ENCODE results near the gene NYAP1.
A peak's percentile ranks its signal among the peaks of the same experiment; 100 is the strongest.
"Not testable (repeated sequence)": the region's sequence is repeated elsewhere in the genome, so short reads cannot be mapped to it uniquely, and the experiment has no call there.

NYAP1 gene

GRCh38 chr7:100521076-100521475 is 37.3 kb downstream of the NYAP1 start:
- Histone ChIP-seq H3K4me2 (ENCODE audit: low read length, poor library complexity, severe bottlenecking) (no peak overlapping the region), H3K4ac (ENCODE audit: low read depth in 1 of 2, low read length in 2 of 2) (no peak overlapping the region), H3K9ac (ENCODE audit: low read length) (no peak overlapping the region), H3K14ac (ENCODE audit: low read length in 2 of 2) (no peak overlapping the region), H4K8ac (ENCODE audit: low read length) (no peak overlapping the region), H4K91ac (ENCODE audit: low read length) (no peak overlapping the region), H3K18ac (ENCODE audit: low read depth in 1 of 2, low read length in 2 of 2) (no peak overlapping the region), H3K27me3 (ENCODE audit: control insufficient read depth in 1 of 2, insufficient read depth in 1 of 2, low read length in 2 of 2) (peaks cover 0 to 4% of the 10 kb centered on the region in 2 experiments), H2BK12ac (ENCODE audit: low read length in 2 of 2) (no peak overlapping the region), H3K79me1 (replicated peaks; ENCODE audit: low read length, poor library complexity, severe bottlenecking) (no peaks in the 10 kb centered on the region), H3K36me3 (ENCODE audit: control insufficient read depth in 1 of 2, insufficient read depth in 2 of 2, low read depth in 1 of 2, low read length in 2 of 2) (no peaks in the 10 kb centered on the region), H2BK15ac (ENCODE audit: low read depth, poor library complexity, severe bottlenecking) (no peak overlapping the region), H2BK5ac (ENCODE audit: low read depth, low read length, poor library complexity, severe bottlenecking) (no peak overlapping the region), H3K27ac (ENCODE audit: low read length, poor library complexity, severe bottlenecking) (no peak overlapping the region), H2AFZ (ENCODE audit: low read depth, low read length) (no peak overlapping the region), H2AK5ac (ENCODE audit: low read length, severe bottlenecking) (no peak overlapping the region), H3K23ac (ENCODE audit: low read length in 2 of 2) (no peak overlapping the region), H3K4me3 (ENCODE audit: insufficient read depth in 1 of 2, low read depth in 1 of 2, low read length in 2 of 2) (no peak overlapping the region), H3K9me3 (ENCODE audit: control insufficient read depth, low read length) (no peaks in the 10 kb centered on the region), H2BK120ac (ENCODE audit: low read depth, low read length) (no peak overlapping the region), H3K4me1 (ENCODE audit: control insufficient read depth, insufficient read depth, low read depth, low read length) (no peaks in the 10 kb centered on the region)
- no CpG with 5 or more reads among the region's 2 CpGs for WGBS
- DNase-seq, result no peak

DNA sequence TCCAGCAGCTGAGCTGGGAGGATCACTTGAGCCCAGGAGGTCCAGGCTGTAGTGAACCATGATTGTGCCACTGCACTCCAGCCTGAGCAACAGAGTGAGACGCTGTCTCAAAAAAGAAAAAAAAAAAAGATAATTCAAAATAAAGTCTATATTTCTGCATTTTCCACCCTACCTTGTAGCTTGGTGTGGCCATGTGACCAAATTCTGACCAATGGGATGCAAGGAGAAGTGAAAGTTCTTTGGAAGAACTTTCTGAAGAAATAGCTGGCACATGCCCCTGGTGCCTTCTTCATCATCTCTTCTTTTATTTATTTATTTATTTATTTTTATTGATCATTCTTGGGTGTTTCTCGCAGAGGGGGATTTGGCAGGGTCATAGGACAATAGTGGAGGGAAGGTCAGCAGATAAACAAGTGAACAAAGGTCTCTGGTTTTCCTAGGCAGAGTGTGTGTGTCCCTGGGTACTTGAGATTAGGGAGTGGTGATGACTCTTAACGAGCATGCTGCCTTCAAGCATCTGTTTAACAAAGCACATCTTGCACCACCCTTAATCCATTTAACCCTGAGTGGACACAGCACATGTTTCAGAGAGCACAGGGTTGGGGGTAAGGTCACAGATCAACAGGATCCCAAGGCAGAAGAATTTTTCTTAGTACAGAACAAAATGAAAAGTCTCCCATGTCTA is 38.3 kb downstream of the NYAP1 start:
- peak; percentile 15 for DNase-seq
- not testable (repeated sequence) for H3K4me3 ChIP-seq (ENCODE audit: insufficient read depth in 1 of 2, low read depth in 1 of 2, low read length in 2 of 2); H4K8ac ChIP-seq (ENCODE audit: low read length); H2AFZ ChIP-seq (ENCODE audit: low read depth, low read length); H2BK120ac ChIP-seq (ENCODE audit: low read depth, low read length); H2AK5ac ChIP-seq (ENCODE audit: low read length, severe bottlenecking); H3K4ac ChIP-seq (ENCODE audit: low read depth in 1 of 2, low read length in 2 of 2); H3K14ac ChIP-seq (ENCODE audit: low read length in 2 of 2); H3K23ac ChIP-seq (ENCODE audit: low read length in 2 of 2); H3K4me2 ChIP-seq (ENCODE audit: low read length, poor library complexity, severe bottlenecking); H3K27me3 ChIP-seq (ENCODE audit: control insufficient read depth in 1 of 2, insufficient read depth in 1 of 2, low read length in 2 of 2); H2BK15ac ChIP-seq (ENCODE audit: low read depth, poor library complexity, severe bottlenecking); H3K79me1 ChIP-seq (replicated peaks; ENCODE audit: low read length, poor library complexity, severe bottlenecking); H3K4me1 ChIP-seq (ENCODE audit: control insufficient read depth, insufficient read depth, low read depth, low read length); H3K27ac ChIP-seq (ENCODE audit: low read length, poor library complexity, severe bottlenecking); H2BK12ac ChIP-seq (ENCODE audit: low read length in 2 of 2); H2BK5ac ChIP-seq (ENCODE audit: low read depth, low read length, poor library complexity, severe bottlenecking); H3K9ac ChIP-seq (ENCODE audit: low read length); H4K91ac ChIP-seq (ENCODE audit: low read length); H3K9me3 ChIP-seq (ENCODE audit: control insufficient read depth, low read length); H3K18ac ChIP-seq (ENCODE audit: low read depth in 1 of 2, low read length in 2 of 2); H3K36me3 ChIP-seq (ENCODE audit: control insufficient read depth in 1 of 2, insufficient read depth in 2 of 2, low read depth in 1 of 2, low read length in 2 of 2)
- no CpG with 5 or more reads among the region's 3 CpGs for WGBS

DNA sequence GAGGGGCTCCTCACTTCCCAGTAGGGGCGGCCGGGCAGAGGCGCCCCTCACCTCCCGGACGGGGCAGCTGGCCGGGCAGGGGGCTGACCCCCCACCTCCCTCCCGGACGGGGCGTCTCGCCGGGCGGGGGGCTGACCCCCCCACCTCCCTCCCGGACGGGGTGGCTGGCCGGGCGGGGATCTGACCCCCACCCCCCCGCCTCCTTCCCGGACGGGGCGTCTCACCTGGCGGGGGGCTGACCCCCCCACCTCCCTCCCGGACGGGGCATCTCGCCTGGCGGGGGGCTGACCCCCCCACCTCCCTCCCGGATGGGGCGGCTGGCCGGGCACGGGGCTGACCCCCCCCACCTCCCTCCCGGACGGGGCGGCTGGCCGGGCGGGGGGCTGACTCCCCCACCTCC is 39.5 kb downstream of the NYAP1 start:
- not testable (repeated sequence) for H4K8ac ChIP-seq (ENCODE audit: low read length); H3K18ac ChIP-seq (ENCODE audit: low read depth in 1 of 2, low read length in 2 of 2); H3K9me3 ChIP-seq (ENCODE audit: control insufficient read depth, low read length); H3K14ac ChIP-seq (ENCODE audit: low read length in 2 of 2); H3K4me1 ChIP-seq (ENCODE audit: control insufficient read depth, insufficient read depth, low read depth, low read length); H3K27me3 ChIP-seq (ENCODE audit: control insufficient read depth in 1 of 2, insufficient read depth in 1 of 2, low read length in 2 of 2); H3K4me2 ChIP-seq (ENCODE audit: low read length, poor library complexity, severe bottlenecking); H3K36me3 ChIP-seq (ENCODE audit: control insufficient read depth in 1 of 2, insufficient read depth in 2 of 2, low read depth in 1 of 2, low read length in 2 of 2); DNase-seq; H2BK12ac ChIP-seq (ENCODE audit: low read length in 2 of 2); H2BK5ac ChIP-seq (ENCODE audit: low read depth, low read length, poor library complexity, severe bottlenecking); H4K91ac ChIP-seq (ENCODE audit: low read length); H3K27ac ChIP-seq (ENCODE audit: low read length, poor library complexity, severe bottlenecking); H3K23ac ChIP-seq (ENCODE audit: low read length in 2 of 2); H2BK15ac ChIP-seq (ENCODE audit: low read depth, poor library complexity, severe bottlenecking); H2BK120ac ChIP-seq (ENCODE audit: low read depth, low read length); H3K4me3 ChIP-seq (ENCODE audit: insufficient read depth in 1 of 2, low read depth in 1 of 2, low read length in 2 of 2); H2AFZ ChIP-seq (ENCODE audit: low read depth, low read length); H3K79me1 ChIP-seq (replicated peaks; ENCODE audit: low read length, poor library complexity, severe bottlenecking); H3K4ac ChIP-seq (ENCODE audit: low read depth in 1 of 2, low read length in 2 of 2); H2AK5ac ChIP-seq (ENCODE audit: low read length, severe bottlenecking); H3K9ac ChIP-seq (ENCODE audit: low read length)
- no CpG with 5 or more reads among the region's 34 CpGs for WGBS

- not testable (repeated sequence) for H3K9ac ChIP-seq (ENCODE audit: low read length); H2BK120ac ChIP-seq (ENCODE audit: low read depth, low read length); H2AFZ ChIP-seq (ENCODE audit: low read depth, low read length); H2BK12ac ChIP-seq (ENCODE audit: low read length in 2 of 2); H2BK5ac ChIP-seq (ENCODE audit: low read depth, low read length, poor library complexity, severe bottlenecking); H2AK5ac ChIP-seq (ENCODE audit: low read length, severe bottlenecking); H4K8ac ChIP-seq (ENCODE audit: low read length); H3K18ac ChIP-seq (ENCODE audit: low read depth in 1 of 2, low read length in 2 of 2); DNase-seq; H3K14ac ChIP-seq (ENCODE audit: low read length in 2 of 2); H3K79me1 ChIP-seq (replicated peaks; ENCODE audit: low read length, poor library complexity, severe bottlenecking); H3K4me2 ChIP-seq (ENCODE audit: low read length, poor library complexity, severe bottlenecking); H3K27me3 ChIP-seq (ENCODE audit: control insufficient read depth in 1 of 2, insufficient read depth in 1 of 2, low read length in 2 of 2); H4K91ac ChIP-seq (ENCODE audit: low read length); H3K27ac ChIP-seq (ENCODE audit: low read length, poor library complexity, severe bottlenecking); H3K23ac ChIP-seq (ENCODE audit: low read length in 2 of 2); H3K36me3 ChIP-seq (ENCODE audit: control insufficient read depth in 1 of 2, insufficient read depth in 2 of 2, low read depth in 1 of 2, low read length in 2 of 2); H2BK15ac ChIP-seq (ENCODE audit: low read depth, poor library complexity, severe bottlenecking); H3K4ac ChIP-seq (ENCODE audit: low read depth in 1 of 2, low read length in 2 of 2); H3K4me3 ChIP-seq (ENCODE audit: insufficient read depth in 1 of 2, low read depth in 1 of 2, low read length in 2 of 2); H3K9me3 ChIP-seq (ENCODE audit: control insufficient read depth, low read length); H3K4me1 ChIP-seq (ENCODE audit: control insufficient read depth, insufficient read depth, low read depth, low read length)
- WGBS, result 81% methylated on average over 7 of the region's 12 CpGs
These were observed 44.6 kb downstream of the NYAP1 start for GRCh38 chr7:100528108-100528866.

Measured in mesenchymal stem cell (in vitro differentiated cells and primary cell).